Testis (tissue), 3 donors: ENCODE results near the gene NAPB. TPM values are rescaled to one million over a fixed set of nuclear protein-coding genes. Genes with fewer than 3 reads are reported as not detected.

ENCODE experiments used
- DNase-seq: peaks from one replicate; pipeline ENCODE4 v3.0.0-alpha.2; 2019
- H3K27ac ChIP-seq, 2 donors: fragments of 200-600 bp; sonication (generic); one replicate each; pipeline ENCODE4 v1.5.1; 2019
- H3K27me3 ChIP-seq: fragments of 200-600 bp; sonication (generic); one replicate; pipeline ENCODE4 v1.5.1; 2019
- H3K36me3 ChIP-seq: fragments of 200-600 bp; sonication (generic); one replicate; pipeline ENCODE4 v1.5.1; 2017; ENCODE audit warnings: low read depth; ENCODE audit errors: missing control alignments
- H3K4me1 ChIP-seq: fragments of 200-600 bp; sonication (generic); one replicate; pipeline ENCODE4 v1.5.1; 2019
- H3K4me3 ChIP-seq, 2 donors: fragments of 200-600 bp; sonication (generic); one replicate each; pipeline ENCODE4 v1.5.1; 2017 to 2019
- H3K9me3 ChIP-seq: fragments of 200-600 bp; sonication (generic); one replicate; pipeline ENCODE4 v1.5.1; 2017
- POLR2A ChIP-seq: fragments of 450-650 bp; IDR thresholded peaks from one replicate; pipeline ENCODE4 v1.6.1; 2017; ENCODE audit warnings: antibody characterized with exemption, mild to moderate bottlenecking, moderate library complexity
- WGBS, 2 donors: methylation state at CpG; one replicate each; pipeline ENCODE4 v1.1.5; 2018; 5-methylcytosine and 5-hydroxymethylcytosine counted together
- intact Hi-C: fragments of 100-400 bp; cut with DNase I; formaldehyde crosslinking; loops from one replicate; pipeline ENCODE4 v1.15.1; 2023; ENCODE audit warnings: low total_unique reads
- polyA plus RNA-seq: library from polyadenylated mRNA; stranded (reverse); fragments of 350-450 nt; fragmentation: Illumina TruSeq; extraction: RNeasy Lipid Tissue Mini Kit (QIAGEN cat#74804); gene quantifications from one replicate; pipeline ENCODE4 v1.2.3, GENCODE V29; 2014; ENCODE audit warnings: low read depth, low replicate concordance; ENCODE audit not compliant: insufficient read depth
- total RNA-seq, 2 donors: library from RNA; depleted of rRNA; stranded (reverse); fragments of >200 nt; gene quantifications; one replicate each; pipeline ENCODE4 v1.2.3, GENCODE V29; 2016
- TF ChIP-seq, protein P1 (sequence below), 3 experiments: fragments of 450-650 bp in 2 of 3; fragments of 200-600 bp in 1 of 3; sonication (generic) in 1 of 3; IDR thresholded peaks; one replicate each; pipeline ENCODE4 v1.5.1; 2016 to 2019; ENCODE audit warnings: antibody characterized with exemption in 3 of 3, mild to moderate bottlenecking in 2 of 3, moderate library complexity in 1 of 3

Gene NAPB
- total and polyA plus RNA-seq, 3 donors from 2014 or later, result 14.7 to 40.4 (median 37.8) TPM

DNA sequence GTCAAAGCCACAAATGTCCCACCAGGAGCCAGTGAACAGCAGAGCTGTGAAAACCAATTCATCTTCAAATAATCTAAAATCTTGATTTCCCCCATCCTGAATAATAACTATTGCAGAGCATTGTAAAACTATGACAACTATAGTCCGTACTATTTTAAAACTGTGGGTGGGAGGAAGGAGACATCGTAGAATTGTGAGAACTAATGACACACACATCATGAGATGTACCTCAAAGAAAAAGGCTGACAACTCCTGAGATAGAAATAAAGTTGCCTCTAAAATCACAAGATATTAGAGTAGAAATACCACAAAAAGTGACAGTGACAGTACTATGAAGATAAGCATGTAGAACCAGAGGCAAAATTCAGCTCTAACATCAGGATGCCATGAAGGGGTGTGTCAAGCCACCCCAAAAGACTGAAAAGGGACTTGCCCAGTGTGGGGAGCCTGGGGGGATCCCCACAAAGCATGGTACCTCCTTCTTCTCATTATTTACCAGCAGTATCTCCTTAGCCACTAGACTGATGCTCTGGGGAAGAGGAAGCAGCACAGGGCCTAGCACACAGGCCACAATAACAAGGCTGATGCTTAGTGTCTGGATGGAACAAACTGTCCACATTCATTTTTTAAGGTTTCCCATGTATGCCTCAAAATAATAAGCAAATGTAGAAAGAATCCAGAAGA lies 13.4 kb downstream of the NAPB start:
- H3K27ac ChIP-seq, result peak overlapping the region; percentile 71 to 83
- no peaks in the 10 kb centered on the region for H3K9me3 ChIP-seq
- intact Hi-C loops, result no loop called here
- peaks cover 66% of the 10 kb centered on the region for H3K4me1 ChIP-seq
- H3K27me3 ChIP-seq, result no peaks in the 10 kb centered on the region
- WGBS, 2 donors, result 52 to 56% methylated on average over 2 of the region's 2 CpGs
- no peaks in the 10 kb centered on the region for H3K36me3 ChIP-seq
- no peak for TF ChIP-seq POLR2A
- TF ChIP-seq, protein P1, sequence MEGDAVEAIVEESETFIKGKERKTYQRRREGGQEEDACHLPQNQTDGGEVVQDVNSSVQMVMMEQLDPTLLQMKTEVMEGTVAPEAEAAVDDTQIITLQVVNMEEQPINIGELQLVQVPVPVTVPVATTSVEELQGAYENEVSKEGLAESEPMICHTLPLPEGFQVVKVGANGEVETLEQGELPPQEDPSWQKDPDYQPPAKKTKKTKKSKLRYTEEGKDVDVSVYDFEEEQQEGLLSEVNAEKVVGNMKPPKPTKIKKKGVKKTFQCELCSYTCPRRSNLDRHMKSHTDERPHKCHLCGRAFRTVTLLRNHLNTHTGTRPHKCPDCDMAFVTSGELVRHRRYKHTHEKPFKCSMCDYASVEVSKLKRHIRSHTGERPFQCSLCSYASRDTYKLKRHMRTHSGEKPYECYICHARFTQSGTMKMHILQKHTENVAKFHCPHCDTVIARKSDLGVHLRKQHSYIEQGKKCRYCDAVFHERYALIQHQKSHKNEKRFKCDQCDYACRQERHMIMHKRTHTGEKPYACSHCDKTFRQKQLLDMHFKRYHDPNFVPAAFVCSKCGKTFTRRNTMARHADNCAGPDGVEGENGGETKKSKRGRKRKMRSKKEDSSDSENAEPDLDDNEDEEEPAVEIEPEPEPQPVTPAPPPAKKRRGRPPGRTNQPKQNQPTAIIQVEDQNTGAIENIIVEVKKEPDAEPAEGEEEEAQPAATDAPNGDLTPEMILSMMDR (IDR thresholded peaks at IDR 0.05), result no peak
- no peak overlapping the region for H3K4me3 ChIP-seq
- DNase-seq, result no peak

DNA sequence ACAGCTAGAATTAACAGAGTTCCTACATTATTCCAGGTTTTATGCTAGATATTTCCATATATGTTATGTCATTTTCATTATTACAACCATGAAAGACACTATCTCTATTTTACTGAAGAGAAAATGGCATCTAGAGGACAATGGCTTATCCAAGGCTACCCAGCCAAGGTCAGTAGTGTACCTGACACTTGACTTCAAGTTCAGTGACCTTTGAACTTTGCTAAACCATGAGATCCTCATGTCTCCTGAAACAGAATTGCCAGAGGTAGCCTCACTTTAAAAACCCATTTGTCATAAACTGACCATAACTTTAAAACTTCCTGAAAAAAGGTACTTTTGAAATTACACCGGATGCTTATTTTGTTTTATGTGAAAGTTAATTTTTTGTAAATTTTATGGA lies 14.4 kb downstream of the NAPB start:
- no peaks in the 10 kb centered on the region for H3K9me3 ChIP-seq
- TF ChIP-seq, protein P1 (IDR thresholded peaks at IDR 0.05), result no peak
- no peak for TF ChIP-seq POLR2A
- WGBS, 2 donors, result 71 to 94% methylated on average over 1 of the region's 1 CpG
- intact Hi-C loops, result no loop called here
- H3K4me1 ChIP-seq, result peaks cover 75% of the 10 kb centered on the region
- H3K27ac ChIP-seq, result peak overlapping the region; percentile 32 to 83
- H3K4me3 ChIP-seq, result no peak overlapping the region
- no peak for DNase-seq
- H3K36me3 ChIP-seq, result no peaks in the 10 kb centered on the region
- no peaks in the 10 kb centered on the region for H3K27me3 ChIP-seq

DNA sequence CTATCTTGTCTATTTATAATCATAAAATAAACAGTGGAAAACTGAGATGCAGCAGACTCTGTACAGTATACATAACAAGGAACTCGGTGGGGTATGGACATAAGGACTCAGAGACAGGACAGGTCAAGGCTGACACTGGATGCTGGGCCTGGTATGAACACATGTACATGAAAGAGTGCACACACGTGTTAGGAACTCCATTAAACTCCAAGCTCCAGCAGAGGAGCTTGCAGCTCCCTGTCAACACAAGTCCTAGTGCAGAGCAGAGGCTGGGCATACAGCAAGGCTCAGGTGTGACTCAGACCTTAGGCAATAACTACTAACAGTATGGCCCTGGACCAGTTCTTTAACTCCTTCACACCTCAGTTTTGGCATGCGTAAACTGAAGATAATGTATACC lies 17.1 kb downstream of the NAPB start:
- DNase-seq, result no peak
- Histone ChIP-seq H3K27me3 (no peaks in the 10 kb centered on the region), H3K36me3 (no peaks in the 10 kb centered on the region), H3K4me3 (no peak overlapping the region), H3K4me1 (peaks cover 74% of the 10 kb centered on the region), H3K9me3 (no peaks in the 10 kb centered on the region), H3K27ac (no peak overlapping the region)
- 53 to 59% methylated on average over 3 of the region's 3 CpGs for WGBS, 2 donors
- TF ChIP-seq, protein P1 (IDR thresholded peaks at IDR 0.05), result no peak
- TF ChIP-seq POLR2A, result no peak
- intact Hi-C loops, result no loop called here

DNA sequence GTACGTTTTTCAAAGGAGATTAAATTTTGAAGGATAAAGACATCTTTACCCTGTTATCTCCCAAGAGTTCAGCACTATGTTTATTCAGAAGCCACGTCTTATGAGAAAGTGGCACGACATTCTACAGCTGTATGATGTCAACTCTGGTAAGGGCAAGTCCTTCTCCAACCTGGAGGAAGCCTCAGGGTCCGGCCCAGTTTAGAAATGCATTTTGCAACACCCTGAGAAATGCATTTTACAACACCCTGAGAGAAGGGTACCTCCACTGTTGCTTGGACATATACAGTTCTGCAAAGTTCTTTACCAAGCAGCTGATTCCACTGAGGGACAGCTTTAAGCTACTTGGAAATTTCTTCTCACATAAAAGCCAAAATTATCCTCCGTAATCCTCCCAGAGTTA lies 17.5 kb downstream of the NAPB start:
- H3K36me3 ChIP-seq, result no peaks in the 10 kb centered on the region
- intact Hi-C loops, result no loop called here
- no peak for DNase-seq
- H3K4me1 ChIP-seq, result peaks cover 69% of the 10 kb centered on the region
- 45 to 53% methylated on average over 5 of the region's 5 CpGs for WGBS, 2 donors
- no peaks in the 10 kb centered on the region for H3K27me3 ChIP-seq
- TF ChIP-seq, protein P1 (IDR thresholded peaks at IDR 0.05), result no peak
- TF ChIP-seq POLR2A, result no peak
- H3K27ac ChIP-seq, result peak overlapping the region in 1 of 2 donors; percentile 51
- H3K9me3 ChIP-seq, result no peaks in the 10 kb centered on the region
- no peak overlapping the region for H3K4me3 ChIP-seq

DNA sequence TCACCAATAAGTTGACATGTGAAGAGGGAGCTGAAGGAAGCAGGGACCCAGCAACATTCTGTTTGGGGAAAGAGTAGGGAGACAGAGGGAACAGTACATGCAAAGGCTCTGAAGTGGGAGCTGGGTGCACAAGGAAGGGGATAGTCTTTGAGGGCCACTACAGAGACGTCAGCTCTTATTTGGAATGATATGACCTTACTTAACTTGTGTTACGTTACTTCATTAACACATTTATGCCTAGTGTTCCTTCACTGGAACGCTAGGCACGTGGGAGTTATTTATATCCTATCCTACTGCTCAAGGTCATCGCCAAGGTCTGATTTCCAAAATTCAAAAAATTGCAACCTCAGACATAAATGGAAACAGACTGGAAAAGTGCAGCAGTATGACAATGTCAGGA lies 20.2 kb downstream of the NAPB start:
- 36 to 44% methylated on average over 5 of the region's 5 CpGs for WGBS, 2 donors

More for the DNA sequence above, 20.2 kb downstream of the NAPB start:
- Histone ChIP-seq H3K36me3 (no peaks in the 10 kb centered on the region), H3K27me3 (no peaks in the 10 kb centered on the region), H3K4me3 (no peak overlapping the region), H3K9me3 (no peaks in the 10 kb centered on the region), H3K4me1 (peaks cover 55% of the 10 kb centered on the region), H3K27ac (peak overlapping the region in 1 of 2 donors; percentile 47)
- intact Hi-C loops, result no loop called here
- DNase-seq, result no peak
- TF ChIP-seq POLR2A, result no peak
- TF ChIP-seq, protein P1 (IDR thresholded peaks at IDR 0.05), result no peak
